GM21367 (cell line): ENCODE results near the gene NHSL1.

Experiments used
- ATAC-seq: cut with Tn5 transposase; IDR thresholded peaks from one replicate; pipeline ENCODE4 v1.9.1; 2021; ENCODE audit not compliant: unreplicated experiment

Gene NHSL1

DNA sequence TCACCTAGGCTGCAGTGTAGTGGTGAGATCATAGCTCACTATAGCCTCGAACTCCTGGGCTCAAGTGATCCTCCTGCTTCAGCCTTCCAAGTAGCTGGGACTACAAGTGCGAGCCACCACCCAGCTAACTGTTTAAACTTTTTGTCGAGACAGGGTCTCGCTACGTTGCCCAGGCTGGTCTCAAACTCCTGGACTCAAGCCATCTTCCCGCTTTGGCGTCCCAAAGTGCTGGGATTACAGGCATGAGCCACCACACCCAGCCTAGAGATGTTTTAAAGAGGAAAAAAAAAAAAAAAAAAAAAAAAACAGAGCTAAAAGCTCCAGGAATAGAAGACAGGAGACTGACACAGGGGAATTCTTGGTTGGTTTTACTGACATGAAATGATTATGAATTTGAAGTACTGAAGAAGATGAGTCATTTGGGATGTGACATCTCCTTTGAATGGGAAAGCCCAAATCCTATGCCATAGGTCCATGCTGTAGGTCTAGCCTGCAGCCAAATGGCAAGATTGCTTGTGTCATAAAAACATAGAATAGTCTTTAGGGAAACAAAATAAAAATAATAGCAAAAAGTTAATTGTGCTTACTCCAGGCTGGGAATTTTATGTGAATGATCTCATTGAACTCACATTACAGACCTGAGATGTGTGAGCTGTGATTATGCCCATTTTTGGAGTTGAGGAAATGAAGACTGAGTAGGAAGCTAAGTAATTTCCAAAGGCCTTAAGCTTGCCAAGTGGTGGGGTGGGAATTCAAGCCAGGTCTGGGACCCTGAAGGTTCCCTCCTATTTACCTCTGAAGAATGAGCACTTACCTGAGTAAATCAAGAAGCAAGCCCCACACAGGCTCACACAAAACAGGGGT, 24.3 kb upstream of the NHSL1 start:
- ATAC-seq = no peak

DNA sequence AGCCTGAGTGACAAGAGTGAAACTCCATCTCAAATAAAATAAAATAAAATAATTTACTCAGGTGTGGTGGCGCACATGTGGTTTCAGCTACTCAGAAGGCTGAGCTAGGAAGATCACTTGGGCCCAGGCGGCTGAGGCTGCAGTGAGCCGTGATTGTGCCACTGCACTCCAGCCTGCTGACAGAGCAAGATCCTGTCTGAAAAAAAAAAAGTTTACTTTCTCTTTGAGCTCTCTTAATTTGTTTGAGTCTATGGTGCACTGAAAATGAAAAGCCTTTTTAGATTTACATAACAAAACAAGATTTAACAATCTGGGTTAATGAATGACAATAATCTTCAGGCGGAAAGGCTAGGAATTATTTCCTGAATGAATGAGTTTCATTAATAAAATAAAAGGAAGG, 23.3 kb upstream of the NHSL1 start:
- no peak for ATAC-seq

DNA sequence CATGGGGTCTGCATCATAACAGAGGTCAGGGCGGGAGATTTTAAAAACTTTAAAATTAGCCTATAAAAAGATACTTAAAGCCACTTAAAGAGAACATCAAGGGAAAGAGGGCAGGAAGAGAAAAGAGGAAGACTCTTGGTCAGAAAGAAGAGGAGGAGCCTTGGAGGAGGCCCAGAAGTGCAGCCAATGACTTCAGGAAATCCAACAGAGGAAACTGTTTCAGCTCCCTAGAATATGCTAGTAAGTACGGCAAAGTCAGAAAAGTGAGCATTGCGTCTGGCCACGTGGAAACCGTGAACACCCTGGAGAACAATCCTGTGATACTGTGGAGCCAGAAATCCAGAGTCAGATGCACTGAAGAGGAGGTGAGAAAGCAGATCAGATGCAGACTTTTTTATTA, 22.5 kb upstream of the NHSL1 start:
- no peak for ATAC-seq

DNA sequence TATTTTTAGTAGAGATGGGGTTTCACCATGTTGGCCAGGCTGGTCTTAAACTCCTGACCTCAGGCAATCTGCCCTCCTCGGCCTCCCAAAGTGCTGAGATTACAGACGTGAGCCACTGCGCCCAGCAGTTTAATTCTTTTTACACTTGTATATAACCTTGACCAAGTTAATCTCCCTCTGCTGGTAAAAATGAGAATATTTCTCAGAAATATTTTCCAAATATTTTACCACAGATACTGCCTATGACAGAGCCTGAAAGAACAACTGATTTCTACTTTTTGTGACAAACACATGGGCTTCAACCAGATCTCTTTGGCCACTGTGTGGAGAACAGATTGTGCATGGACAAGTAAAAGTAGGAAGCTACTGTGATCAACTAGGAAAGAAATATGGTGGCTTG, 21.2 kb upstream of the NHSL1 start:
- no peak for ATAC-seq

DNA sequence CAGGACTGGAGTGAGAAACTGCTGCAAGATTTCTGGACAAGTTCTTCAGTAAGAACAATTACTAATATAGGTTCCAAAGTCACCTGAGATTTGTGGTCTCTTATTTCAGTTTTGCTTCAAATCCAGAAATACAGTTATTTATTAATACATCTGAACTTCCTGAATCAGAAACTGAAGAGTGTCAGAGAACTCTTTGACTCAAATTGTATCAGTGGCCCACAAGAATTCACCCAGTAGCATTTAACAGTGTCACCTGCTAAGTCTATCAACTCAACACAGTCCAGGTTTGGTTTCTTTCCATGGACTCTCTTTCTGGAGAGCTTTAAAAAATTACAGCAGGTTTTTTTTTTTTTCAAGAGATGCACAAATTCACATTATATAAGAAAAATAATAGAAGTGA, 18.8 kb upstream of the NHSL1 start:
- no peak for ATAC-seq

DNA sequence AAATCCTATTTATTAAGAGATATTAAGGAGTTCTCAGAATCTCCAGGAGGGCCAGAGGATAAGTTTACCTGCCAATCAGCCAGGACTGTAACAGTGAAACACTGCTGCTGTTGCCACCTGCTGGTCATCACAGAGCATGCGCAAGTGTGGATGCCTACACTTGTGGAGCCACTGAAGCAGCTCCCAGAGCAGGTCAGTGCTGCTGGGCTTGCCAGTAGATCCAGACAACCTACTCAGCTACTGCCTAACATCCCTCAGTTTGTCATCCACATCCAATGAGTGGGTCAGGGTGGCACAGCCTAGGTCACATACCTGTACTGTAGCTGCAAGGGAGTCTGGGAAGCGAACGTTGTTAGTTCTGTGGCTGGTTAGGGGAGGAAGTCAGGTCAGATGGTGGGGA, 18.3 kb upstream of the NHSL1 start:
- ATAC-seq = peak; percentile 94

DNA sequence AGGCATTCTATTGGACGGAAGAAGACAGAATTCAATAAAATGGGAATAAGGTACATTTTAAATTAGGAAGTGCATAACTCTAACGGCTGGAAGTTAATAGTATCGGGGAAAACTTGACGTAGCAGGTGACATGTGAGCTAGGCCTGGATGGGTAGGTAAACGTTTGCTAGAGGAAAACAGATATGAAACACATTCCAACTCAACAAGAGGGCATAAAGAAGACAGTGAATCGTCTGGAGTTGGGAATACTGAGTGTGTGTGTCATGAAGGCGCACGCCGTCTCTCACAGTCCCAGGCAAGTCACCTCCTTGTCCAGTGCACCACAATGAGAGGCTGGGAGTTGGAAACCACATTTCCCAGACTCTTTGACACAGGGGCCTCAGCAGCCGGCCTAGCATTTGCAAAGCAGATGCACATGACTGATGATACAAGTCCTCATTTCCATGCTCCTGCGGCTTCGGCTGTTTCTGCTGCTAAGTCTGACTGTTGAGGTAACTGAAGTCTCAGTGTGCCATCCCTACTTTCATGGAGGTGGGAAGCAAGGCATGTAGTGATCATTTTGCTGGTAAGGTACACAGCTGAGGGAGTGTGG, 16.5 kb upstream of the NHSL1 start:
- ATAC-seq = no peak

DNA sequence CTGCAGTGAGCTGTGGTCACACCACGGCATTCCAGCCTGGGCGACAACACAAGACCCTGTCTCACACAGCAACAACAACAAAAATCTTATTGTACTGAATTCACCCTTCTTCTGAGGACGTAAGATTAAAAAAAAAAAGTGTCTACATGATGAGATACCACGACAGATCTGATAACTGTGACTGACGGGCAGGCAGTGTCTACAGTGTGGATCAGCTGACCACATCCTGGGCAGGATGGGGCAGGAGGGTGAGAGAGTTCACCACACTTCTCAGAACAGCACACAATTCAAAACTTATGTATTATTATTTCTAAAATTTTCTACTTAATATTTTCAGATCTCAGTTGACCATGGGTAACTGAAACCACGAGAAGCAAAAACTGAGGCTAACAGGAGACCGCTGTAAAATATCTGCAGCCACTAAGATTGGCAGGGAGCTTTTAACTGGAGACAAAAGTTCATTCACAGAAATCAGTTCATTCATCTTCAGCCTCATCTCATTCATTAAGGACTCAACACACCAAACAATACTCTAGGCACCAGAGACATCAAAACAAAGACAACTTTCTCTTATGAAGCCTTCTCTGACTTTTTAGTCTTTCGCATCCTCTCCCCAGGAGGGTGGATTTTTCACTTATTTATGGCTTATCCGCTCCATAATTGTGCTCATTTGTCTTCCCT, 15.7 kb upstream of the NHSL1 start:
- ATAC-seq = no peak

DNA sequence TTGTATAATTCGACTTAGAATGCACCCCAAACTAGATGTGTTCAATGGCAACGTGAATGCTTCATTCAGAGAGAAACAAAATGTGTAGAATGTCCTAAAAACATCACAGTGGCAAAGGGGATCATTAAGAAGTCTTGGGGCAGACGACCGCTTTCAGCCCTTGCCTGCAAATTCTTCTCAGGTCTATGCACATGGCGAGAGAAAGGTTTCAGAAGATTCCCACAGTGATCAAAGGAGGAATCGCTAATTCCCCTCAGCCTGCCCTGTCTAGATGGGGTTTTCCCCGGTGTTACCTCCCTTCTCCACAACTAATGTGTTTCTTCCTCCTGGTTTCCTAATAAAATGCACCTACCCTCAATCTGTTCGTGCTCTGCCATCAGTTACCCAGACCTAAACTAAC, 13.3 kb upstream of the NHSL1 start:
- no peak for ATAC-seq

DNA sequence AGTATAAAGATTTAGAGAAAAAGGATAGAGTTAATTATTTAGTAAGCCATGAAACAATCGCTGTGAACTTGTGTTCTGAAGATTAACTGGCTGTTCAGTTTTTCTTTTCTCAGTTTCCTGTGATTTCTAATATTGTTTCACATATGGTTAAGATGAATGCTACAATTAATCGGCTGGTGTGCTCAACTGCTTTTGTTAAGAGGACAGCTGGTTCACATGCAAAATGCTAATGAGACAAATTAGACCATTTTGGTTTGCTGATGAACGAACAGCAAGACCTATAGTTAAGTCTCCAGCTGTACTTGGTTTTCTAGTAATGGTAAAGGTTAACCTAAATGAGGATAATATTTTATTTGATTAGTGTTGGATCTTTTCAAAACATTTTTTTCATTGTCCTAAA, 10.8 kb upstream of the NHSL1 start:
- no peak for ATAC-seq

DNA sequence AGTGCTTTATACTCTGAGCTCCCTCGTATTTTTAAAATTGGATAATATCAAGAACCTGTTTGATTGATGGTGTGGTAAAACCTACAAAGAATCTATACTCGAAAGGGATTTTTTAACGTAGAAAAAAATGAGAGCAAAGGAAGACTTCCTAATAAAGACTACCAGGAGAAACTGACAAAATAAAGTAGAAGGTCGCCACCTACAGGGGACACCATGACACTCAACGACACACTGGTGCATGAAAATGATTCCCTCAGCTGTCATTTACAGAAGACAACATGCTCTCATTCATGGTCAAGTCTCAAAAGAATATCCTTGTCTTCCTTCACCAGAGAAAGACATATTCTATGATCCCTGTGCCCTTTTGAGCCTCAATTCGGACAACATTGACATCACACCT, 10.1 kb upstream of the NHSL1 start:
- ATAC-seq = no peak

DNA sequence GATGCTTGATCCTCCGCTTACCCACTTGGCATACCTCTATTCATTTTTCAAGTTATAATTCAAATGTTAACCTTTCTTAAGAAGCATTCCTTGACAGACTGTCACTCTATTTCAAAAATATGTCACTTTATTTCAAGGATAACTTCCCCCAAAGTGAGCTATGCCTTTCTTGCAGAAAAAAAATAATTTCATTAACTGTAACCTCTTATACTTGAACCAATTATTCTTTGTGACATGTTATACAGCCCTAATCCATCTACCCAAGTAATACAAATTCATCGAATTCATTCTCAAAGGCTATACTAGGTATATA, 9.3 kb upstream of the NHSL1 start:
- ATAC-seq = no peak

DNA sequence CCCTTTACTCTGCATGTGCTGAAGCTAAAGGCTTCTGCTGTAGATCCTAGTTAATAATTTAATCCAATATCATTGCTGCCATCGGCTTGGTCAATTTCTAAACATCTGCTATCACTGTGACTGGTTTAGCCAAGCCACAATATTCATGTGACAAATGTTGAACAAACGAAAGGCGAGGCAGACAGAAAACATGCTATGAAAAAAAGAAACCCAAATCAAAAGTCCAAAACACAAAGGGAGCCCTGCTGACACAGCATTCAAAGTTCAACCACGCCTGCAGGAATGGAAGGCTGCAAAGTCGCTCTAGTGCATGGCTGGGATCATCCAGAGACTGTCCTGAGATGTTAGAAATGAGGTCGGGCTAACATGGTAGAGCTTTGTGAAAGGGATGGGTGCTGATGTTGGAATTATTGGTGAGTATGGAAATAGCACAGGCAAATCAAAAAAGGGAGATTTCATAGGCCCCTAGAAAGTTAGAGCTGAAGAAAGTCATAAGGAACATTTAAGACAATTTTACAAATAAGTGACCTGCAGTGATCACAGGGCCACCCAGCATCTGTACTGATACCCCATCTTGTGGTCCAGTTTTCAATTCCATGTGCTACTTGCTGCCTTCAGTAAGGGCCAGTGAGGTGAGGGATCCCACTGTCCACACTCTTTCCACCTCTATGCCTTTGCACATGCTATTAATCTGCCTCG, 8.8 kb upstream of the NHSL1 start:
- no peak for ATAC-seq

DNA sequence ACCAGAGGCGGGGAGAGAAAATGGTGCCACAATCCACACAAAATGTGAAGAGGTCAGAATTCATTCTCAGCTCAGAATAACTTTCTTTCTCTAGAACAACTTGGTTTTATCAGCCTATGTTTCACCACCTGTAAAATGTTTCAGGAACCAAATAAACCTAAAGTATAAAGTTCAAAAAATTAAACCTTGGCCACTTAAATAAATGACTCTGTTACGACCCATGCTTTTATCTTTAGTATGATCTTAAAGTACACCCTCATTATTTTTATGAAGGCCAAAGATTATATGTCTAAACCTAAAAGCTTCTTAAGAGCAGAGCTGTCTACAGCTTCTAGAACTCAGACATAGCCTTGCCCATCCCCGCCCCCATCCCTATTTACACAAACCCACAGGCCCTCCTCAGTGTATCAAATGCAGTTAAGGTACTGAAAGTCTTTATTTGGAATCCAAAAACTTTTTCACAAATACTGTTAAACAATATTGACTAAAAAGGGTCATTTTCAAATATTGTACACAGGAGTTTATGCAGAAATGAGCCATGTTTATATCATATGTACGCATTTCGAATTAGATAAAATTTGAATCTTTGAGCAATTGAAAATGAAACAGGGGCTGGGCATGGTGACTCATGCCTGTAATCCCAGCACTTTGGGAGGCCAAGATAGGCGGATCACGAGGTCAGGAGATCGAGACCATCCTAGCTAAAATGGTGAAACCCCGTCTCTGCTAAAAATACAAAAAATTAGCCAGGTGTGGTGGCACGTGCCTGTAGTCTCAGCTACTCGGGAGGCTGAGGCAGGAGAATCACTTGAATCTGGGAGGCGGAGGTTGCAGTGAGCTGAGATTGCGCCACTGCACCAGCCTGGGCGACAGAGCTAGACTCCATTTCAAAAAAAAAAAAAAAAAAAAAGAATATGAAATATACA, 5.7 kb upstream of the NHSL1 start:
- ATAC-seq = no peak

DNA sequence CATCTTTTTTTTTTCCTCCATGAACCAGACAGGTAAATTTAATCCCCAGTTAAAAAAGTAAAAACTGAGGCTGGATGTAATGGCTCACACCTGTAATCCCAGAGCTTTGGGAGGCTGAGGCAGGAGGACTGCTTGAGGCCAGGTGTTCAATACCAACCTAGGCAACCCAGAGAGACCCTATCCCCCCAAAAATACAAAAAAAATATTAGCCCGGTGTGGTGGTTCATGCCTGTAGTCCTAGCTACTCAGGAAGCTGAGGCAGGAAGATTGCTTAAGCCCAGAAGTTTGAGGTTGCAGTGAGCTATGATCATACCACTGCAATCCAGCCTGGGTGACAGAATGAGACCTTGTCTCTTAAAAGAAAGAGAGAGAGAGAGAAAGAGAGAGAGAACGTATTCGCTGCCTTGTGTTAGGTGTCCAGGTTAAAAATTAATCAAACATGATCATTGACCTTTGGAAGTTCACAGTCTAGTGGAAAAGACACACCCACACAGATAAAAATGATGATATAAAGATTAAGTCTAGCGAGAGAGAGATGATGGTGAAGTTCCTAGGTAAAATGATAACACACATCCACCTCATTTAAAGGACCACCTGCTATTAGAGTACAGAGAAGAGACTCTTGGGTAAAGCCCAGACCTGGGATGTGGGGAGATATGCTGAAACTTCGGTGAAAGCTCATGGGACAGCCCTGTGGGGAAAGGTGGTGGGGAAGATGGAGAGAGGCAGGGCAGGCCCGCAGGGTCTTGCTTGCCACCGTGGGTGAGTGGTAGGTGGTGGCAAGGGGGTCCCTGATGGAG, 4.8 kb upstream of the NHSL1 start:
- no peak for ATAC-seq

DNA sequence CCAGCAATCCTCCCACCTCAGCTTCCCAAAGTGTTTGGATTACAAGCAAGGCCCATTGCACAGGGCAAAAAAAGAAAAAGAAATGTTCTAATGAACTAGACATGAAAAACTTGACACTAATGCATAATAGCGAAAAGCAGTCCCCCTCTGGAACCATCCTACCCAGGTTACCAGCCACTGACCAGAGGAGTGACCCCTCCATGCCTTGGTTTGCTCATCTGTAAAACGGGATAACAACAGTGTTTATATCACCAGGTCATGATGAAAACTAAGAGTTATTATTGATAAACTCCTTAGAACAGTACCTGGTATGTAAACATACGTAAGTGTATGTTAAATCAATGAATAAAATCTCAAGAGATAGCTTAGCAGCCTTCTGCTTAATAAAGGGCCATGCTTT, 3.3 kb upstream of the NHSL1 start:
- no peak for ATAC-seq

DNA sequence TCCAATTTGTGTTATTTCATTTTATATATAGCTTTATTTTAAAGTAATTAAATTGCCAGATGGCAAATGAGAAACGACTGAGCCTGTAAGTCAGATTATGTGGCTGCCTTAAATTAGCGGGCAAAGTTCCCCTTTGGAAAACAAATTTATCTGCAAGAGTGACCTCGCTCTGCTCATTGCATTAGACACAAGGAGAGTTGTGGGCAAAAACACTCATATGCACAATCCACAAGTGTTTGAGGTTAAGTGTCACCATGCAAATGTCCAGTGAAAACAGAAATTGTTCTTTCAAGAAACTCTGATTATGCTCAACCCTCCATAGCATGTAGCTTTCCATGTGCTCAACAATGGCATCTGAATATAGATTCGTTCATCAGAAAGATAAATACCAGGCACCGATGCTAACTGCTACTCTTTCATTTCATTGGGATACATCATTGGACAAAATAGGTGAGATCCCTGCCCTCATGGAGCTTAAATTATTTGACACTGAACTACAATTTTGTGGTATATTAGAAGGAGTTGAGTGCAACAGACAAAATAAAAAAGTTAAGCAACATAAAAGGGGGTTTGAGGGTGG, 1.7 kb upstream of the NHSL1 start:
- ATAC-seq = no peak

DNA sequence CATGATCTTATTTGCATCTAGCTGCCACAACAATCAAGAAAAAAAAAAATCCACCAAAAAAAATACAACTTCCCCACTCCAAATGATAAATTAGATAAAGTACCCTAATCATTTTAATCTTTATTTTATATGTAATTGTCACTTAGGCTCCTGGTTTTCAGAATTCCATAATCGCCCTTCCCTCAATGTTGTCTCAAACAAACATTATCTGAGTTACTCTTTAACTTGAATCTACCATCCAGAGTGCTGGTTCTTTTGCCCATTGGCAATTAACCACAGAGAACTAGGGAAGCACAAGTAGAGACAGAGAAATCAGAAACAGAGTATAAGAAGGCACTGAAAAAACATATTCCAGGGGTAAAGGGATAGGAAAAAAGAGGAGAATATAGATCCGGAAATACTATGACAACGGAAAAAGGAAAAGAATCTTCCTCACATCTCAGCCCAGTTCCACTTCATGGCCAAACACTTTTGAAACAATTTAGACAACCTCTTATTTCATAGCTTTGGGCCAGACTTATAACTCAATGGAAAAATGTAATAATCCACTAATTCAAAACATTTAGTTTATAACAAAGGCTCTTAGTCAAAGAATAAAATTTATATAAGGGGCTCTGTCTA, 861 bp upstream of the NHSL1 start:
- no peak for ATAC-seq

DNA sequence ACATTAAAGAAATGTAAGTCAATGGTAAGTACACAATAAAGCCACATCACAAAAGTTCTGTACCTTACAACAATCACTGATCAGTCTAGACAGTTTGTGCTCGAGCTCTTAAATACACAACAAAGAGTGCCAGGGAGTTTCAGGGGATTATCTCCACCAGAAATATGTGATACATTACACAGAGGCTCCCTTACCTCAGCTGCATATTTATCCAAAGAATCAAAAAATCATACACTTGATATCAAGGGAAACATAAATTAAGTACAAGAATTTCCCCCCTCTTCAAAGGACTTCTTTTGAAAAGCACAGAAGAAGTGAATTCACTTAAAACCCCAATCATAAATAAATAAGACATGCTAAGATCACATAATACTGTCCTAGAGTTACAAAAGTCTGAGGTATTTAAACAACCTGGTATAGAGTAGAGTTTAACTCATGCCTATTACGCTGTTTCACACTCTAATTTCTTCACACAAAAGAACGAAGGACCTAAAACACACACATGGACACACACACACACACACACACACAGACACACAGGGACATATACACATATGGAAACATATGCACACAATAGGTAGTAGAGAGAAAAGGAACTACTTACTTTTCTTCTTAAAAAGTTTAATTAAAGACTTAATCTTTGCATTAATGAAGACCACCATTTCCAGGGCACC, 528 bp downstream of the NHSL1 start:
- ATAC-seq = peak; percentile 9
